Measurements from ENCODE around the gene ANKRD12. TPM values are rescaled to one million over a fixed set of nuclear protein-coding genes. Genes with fewer than 3 reads are reported as not detected.

Gene ANKRD12
- total RNA-seq, 1 experiment from 2014 or later = 43.4 TPM

GRCh38 chr18:9209279-9209678 is 72.7 kb downstream of the ANKRD12 start:
- TF ChIP-seq GRHL2 (CRISPR knock-in tag; IDR thresholded peaks at IDR 0.05; ENCODE audit: insufficient replicate concordance, severe bottlenecking) (no peak), HMGA2 (CRISPR knock-in tag; IDR thresholded peaks at IDR 0.05) (no peak)
- ATAC-seq (no peak), DNase-seq (ENCODE audit: low spot score) (no peak)
- H3K4me1 Mint-ChIP-seq = 0 out of 2 replicates have a peak, but pooled peaks cover 4% of the 10 kb centered on the region
- ChIA-PET POLR2A (no interaction called here), CTCF (no interaction called here)
- no peak overlapping the region for H3K4me3 Mint-ChIP-seq
- peaks cover 6% of the 10 kb centered on the region; the same call in 1 of the 2 replicates for H3K36me3 Mint-ChIP-seq
- H3K27me3 Mint-ChIP-seq (ENCODE audit: low read depth) = no peaks in the 10 kb centered on the region
- no peak overlapping the region for H3K27ac Mint-ChIP-seq
- H3K9me3 Mint-ChIP-seq = no peaks in the 10 kb centered on the region

GRCh38 chr18:9210966-9211365 is 74.4 kb downstream of the ANKRD12 start:
- 0 out of 2 replicates have a peak, but pooled peaks cover 4% of the 10 kb centered on the region for H3K4me1 Mint-ChIP-seq
- no peak overlapping the region for H3K4me3 Mint-ChIP-seq

GRCh38 chr18:9211955-9212354 is 75.4 kb downstream of the ANKRD12 start:
- H3K27ac Mint-ChIP-seq = no peak overlapping the region
- DNase-seq (ENCODE audit: low spot score) = no peak
- CTCF ChIA-PET = no interaction called here
- no peaks in the 10 kb centered on the region for H3K27me3 Mint-ChIP-seq (ENCODE audit: low read depth)
- peaks cover 10% of the 10 kb centered on the region for H3K36me3 Mint-ChIP-seq
- ATAC-seq = no peak
- no peak overlapping the region for H3K4me3 Mint-ChIP-seq
- TF ChIP-seq ZNF423 (CRISPR knock-in tag; IDR thresholded peaks at IDR 0.05) = no peak
- no peak for TF ChIP-seq ZNF512 (CRISPR knock-in tag; IDR thresholded peaks at IDR 0.05; ENCODE audit: borderline replicate concordance)
- no peak for TF ChIP-seq MAX (CRISPR knock-in tag; IDR thresholded peaks at IDR 0.05)
- TF ChIP-seq E2F1 (CRISPR knock-in tag; IDR thresholded peaks at IDR 0.05) = no peak
- TF ChIP-seq EMX1 (CRISPR knock-in tag; IDR thresholded peaks at IDR 0.05) = no peak
- no peak for TF ChIP-seq CDX4 (CRISPR knock-in tag; IDR thresholded peaks at IDR 0.05; ENCODE audit: borderline replicate concordance)
- TF ChIP-seq ELF4 (CRISPR knock-in tag; IDR thresholded peaks at IDR 0.05; ENCODE audit: low read depth) = no peak
- TF ChIP-seq JAZF1 (CRISPR knock-in tag; IDR thresholded peaks at IDR 0.05) = no peak
- TF ChIP-seq ZBTB43 (CRISPR knock-in tag; IDR thresholded peaks at IDR 0.05) = no peak
- TF ChIP-seq E2F4 (CRISPR knock-in tag; IDR thresholded peaks at IDR 0.05; ENCODE audit: borderline replicate concordance, low read depth) = no peak
- TF ChIP-seq HMGXB4 (CRISPR knock-in tag; IDR thresholded peaks at IDR 0.05) = no peak
- no peak for TF ChIP-seq GTF2I (CRISPR knock-in tag; conservative IDR thresholded peaks at IDR 0.05)
- TF ChIP-seq MLX (CRISPR knock-in tag; IDR thresholded peaks at IDR 0.05) = no peak
- TF ChIP-seq ZNF317 (CRISPR knock-in tag; IDR thresholded peaks at IDR 0.05; ENCODE audit: borderline replicate concordance, low read depth) = no peak
- no peak for TF ChIP-seq NFE2L1 (CRISPR knock-in tag; IDR thresholded peaks at IDR 0.05)
- TF ChIP-seq FOXP1 (CRISPR knock-in tag; IDR thresholded peaks at IDR 0.05; ENCODE audit: borderline replicate concordance) = no peak
- no peak for TF ChIP-seq OVOL2 (CRISPR knock-in tag; IDR thresholded peaks at IDR 0.05; ENCODE audit: borderline replicate concordance)
- no peaks in the 10 kb centered on the region for H3K9me3 Mint-ChIP-seq
- 0 out of 2 replicates have a peak, but pooled peaks cover 4% of the 10 kb centered on the region for H3K4me1 Mint-ChIP-seq
- POLR2A ChIA-PET = no interaction called here

More at GRCh38 chr18:9210966-9211365, 74.4 kb downstream of the ANKRD12 start:
- ATAC-seq = no peak
- no peak for TF ChIP-seq NR2C2 (CRISPR knock-in tag; IDR thresholded peaks at IDR 0.05)
- TF ChIP-seq ERG (CRISPR knock-in tag; IDR thresholded peaks at IDR 0.05) = no peak
- ChIA-PET POLR2A (no interaction called here), CTCF (no interaction called here)
- Mint-ChIP-seq H3K9me3 (no peaks in the 10 kb centered on the region), H3K27me3 (ENCODE audit: low read depth) (no peaks in the 10 kb centered on the region), H3K27ac (no peak overlapping the region), H3K36me3 (peaks cover 6% of the 10 kb centered on the region; the same call in 1 of the 2 replicates)
- DNase-seq (ENCODE audit: low spot score) = no peak
